ENCODE measurements around the gene SYTL4.

DNA sequence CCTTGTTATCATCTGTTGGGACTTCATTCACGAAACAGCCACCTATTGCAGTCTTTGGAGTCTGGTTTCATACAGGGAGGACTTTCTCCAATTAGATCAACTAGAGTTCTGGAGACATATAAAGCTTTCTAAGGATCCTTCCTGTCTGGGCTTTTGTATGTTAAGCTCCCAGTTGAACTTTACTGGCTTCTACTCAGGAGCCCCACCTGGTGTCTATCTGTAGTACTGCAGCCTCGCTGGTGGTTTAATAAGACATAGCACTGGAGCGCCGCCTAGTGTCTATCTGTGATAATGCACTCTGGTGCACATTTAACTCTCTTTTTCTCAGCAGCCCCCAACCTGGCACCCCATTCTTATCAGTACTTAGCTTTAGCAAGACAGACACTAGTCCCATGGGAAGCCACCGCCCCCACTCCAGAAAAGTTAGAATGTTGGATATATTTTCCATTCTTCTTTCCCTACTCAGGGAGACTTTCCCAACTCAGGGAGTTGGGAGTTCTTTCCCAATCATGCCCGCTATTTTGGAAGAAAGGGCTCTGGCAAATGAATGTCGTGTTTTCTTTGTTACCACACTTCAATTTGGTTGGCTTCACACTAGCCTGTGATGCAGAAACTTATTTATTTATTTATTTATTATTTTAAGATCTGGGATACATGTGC lies 36.9 kb upstream of the SYTL4 start:
- TF ChIP-seq, protein P1, sequence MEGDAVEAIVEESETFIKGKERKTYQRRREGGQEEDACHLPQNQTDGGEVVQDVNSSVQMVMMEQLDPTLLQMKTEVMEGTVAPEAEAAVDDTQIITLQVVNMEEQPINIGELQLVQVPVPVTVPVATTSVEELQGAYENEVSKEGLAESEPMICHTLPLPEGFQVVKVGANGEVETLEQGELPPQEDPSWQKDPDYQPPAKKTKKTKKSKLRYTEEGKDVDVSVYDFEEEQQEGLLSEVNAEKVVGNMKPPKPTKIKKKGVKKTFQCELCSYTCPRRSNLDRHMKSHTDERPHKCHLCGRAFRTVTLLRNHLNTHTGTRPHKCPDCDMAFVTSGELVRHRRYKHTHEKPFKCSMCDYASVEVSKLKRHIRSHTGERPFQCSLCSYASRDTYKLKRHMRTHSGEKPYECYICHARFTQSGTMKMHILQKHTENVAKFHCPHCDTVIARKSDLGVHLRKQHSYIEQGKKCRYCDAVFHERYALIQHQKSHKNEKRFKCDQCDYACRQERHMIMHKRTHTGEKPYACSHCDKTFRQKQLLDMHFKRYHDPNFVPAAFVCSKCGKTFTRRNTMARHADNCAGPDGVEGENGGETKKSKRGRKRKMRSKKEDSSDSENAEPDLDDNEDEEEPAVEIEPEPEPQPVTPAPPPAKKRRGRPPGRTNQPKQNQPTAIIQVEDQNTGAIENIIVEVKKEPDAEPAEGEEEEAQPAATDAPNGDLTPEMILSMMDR (conservative IDR thresholded peaks at IDR 0.05; ENCODE audit: low read length): peak; percentile 94
- TF ChIP-seq EZH2phosphoT487 (IDR thresholded peaks at IDR 0.05; ENCODE audit: borderline replicate concordance, low read depth, low read length): no peak

All from OCI-LY7 (cell line).